ENCODE data around the gene PTPRF. TPM values are rescaled to one million over a fixed set of nuclear protein-coding genes. Genes with fewer than 3 reads are reported as not detected.

The PTPRF gene
- total RNA-seq, 2 donors from 2014 or later, result 203 to 250 TPM

DNA sequence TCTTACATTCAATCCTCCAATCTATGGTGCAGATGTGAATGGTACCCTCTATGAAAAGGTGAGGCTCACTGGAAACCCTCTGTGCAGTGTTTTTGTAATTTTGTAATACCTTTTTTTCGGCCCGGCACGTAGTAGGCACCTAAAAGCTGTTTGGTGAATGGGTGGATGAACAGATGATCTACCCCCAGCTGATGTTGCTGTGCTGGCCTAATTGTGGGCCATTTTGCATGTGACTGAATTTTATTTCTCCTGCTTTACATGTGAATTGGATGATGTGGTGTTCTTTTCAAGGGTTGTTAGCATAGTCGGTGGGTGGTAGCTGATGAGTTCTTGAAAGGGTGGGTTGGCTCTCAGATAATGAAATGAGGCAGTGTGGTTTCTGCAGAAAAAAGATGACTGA is 129.7 kb downstream of the PTPRF start:
- Mint-ChIP-seq H3K27me3 (ENCODE audit: insufficient read depth) (no peaks in the 10 kb centered on the region), H3K9me3 (no peaks in the 10 kb centered on the region), H3K36me3 (ENCODE audit: low read depth) (peaks cover 82% of the 10 kb centered on the region), H3K4me1 (peaks cover 11% of the 10 kb centered on the region), H3K4me3 (no peak overlapping the region), H3K27ac (no peak overlapping the region)
- no peak overlapping the region for H3K27ac ChIP-seq (ENCODE audit: low read depth, low read length)
- H3K27me3 ChIP-seq (ENCODE audit: control insufficient read depth, insufficient read depth, low read length, poor library complexity, severe bottlenecking), result no peaks in the 10 kb centered on the region
- H3K4me3 ChIP-seq (ENCODE audit: low read length), result no peak overlapping the region
- 66% methylated on average over 4 of the region's 4 CpGs; no CpG with 5 or more reads in 1 of the 2 experiments for WGBS, 2 experiments (ENCODE audit: insufficient coverage in 1 of 2, insufficient read length in 1 of 2)
- H3K36me3 ChIP-seq (ENCODE audit: control insufficient read depth, insufficient read depth, low read length), result peaks cover 95% of the 10 kb centered on the region
- H3K9me3 ChIP-seq (ENCODE audit: control insufficient read depth, low read length), result no peaks in the 10 kb centered on the region
- H3K9ac ChIP-seq (ENCODE audit: extremely low read depth, low read length, poor library complexity, severe bottlenecking), result no peak overlapping the region
- H3K4me1 ChIP-seq (ENCODE audit: control insufficient read depth, insufficient read depth, low read length), result no peaks in the 10 kb centered on the region
- DNase-seq, result peak; percentile 81
- TF ChIP-seq, protein P1, sequence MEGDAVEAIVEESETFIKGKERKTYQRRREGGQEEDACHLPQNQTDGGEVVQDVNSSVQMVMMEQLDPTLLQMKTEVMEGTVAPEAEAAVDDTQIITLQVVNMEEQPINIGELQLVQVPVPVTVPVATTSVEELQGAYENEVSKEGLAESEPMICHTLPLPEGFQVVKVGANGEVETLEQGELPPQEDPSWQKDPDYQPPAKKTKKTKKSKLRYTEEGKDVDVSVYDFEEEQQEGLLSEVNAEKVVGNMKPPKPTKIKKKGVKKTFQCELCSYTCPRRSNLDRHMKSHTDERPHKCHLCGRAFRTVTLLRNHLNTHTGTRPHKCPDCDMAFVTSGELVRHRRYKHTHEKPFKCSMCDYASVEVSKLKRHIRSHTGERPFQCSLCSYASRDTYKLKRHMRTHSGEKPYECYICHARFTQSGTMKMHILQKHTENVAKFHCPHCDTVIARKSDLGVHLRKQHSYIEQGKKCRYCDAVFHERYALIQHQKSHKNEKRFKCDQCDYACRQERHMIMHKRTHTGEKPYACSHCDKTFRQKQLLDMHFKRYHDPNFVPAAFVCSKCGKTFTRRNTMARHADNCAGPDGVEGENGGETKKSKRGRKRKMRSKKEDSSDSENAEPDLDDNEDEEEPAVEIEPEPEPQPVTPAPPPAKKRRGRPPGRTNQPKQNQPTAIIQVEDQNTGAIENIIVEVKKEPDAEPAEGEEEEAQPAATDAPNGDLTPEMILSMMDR (conservative IDR thresholded peaks at IDR 0.05), result no peak

DNA sequence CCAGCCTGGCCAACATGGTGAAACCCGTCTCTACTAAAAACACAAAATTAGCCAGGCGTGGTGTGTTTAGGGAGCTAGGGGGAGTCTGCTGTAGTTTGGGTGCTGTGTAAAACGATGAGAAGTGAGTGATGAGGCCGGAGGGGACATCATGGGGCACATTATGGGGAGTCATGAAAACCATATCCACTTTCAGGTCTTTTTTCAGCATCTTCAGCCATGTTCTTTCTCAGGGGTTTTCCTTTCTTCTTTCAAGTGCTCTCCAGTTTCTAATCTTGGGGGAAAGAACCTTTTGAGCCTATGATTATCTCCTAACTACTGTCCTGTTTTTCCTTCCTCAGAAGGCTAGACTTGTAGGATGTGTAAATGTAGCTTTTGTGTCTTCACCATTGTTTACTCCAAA is 133.7 kb downstream of the PTPRF start:
- TF ChIP-seq, protein P1 (conservative IDR thresholded peaks at IDR 0.05), result no peak
- peaks cover 96% of the 10 kb centered on the region for H3K36me3 ChIP-seq (ENCODE audit: control insufficient read depth, insufficient read depth, low read length)
- peaks cover 88% of the 10 kb centered on the region for H3K36me3 Mint-ChIP-seq (ENCODE audit: low read depth)
- no peak overlapping the region for H3K4me3 ChIP-seq (ENCODE audit: low read length)
- no peaks in the 10 kb centered on the region for H3K9me3 ChIP-seq (ENCODE audit: control insufficient read depth, low read length)
- no peak overlapping the region for H3K4me3 Mint-ChIP-seq
- no peak overlapping the region for H3K9ac ChIP-seq (ENCODE audit: extremely low read depth, low read length, poor library complexity, severe bottlenecking)
- no peaks in the 10 kb centered on the region for H3K27me3 ChIP-seq (ENCODE audit: control insufficient read depth, insufficient read depth, low read length, poor library complexity, severe bottlenecking)
- H3K27ac ChIP-seq (ENCODE audit: low read depth, low read length), result no peak overlapping the region
- H3K9me3 Mint-ChIP-seq, result no peaks in the 10 kb centered on the region
- no peak for DNase-seq
- peaks cover 11% of the 10 kb centered on the region for H3K4me1 Mint-ChIP-seq
- H3K4me1 ChIP-seq (ENCODE audit: control insufficient read depth, insufficient read depth, low read length), result no peaks in the 10 kb centered on the region
- 83 to 91% methylated on average over 1 to 4 of the region's 4 CpGs for WGBS, 2 experiments (ENCODE audit: insufficient coverage in 1 of 2, insufficient read length in 1 of 2)
- H3K27me3 Mint-ChIP-seq (ENCODE audit: insufficient read depth), result no peaks in the 10 kb centered on the region
- peak overlapping the region; percentile 54 for H3K27ac Mint-ChIP-seq

DNA sequence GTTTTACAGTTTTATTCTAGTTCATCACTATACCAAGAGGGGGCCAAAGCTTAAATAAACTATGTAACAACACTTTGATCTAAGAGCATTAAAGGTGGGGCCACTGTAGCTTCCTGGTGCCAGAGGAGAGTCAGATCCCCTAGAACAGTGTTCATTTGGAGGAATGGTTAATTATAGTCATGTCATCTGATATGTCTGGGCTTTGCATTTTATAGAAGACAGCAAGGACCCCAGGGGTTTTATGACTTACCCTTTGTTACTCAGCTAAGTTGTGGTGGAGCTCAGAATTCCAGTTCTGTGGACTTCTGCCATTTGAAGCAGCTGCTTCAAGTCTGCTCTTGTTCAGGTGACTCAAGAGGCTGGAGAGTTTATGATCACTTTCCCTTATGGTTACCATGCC is 135.9 kb downstream of the PTPRF start:
- no peaks in the 10 kb centered on the region for H3K4me1 Mint-ChIP-seq
- Histone ChIP-seq H3K9ac (ENCODE audit: extremely low read depth, low read length, poor library complexity, severe bottlenecking) (no peak overlapping the region), H3K27ac (ENCODE audit: low read depth, low read length) (no peak overlapping the region), H3K9me3 (ENCODE audit: control insufficient read depth, low read length) (no peaks in the 10 kb centered on the region), H3K4me1 (ENCODE audit: control insufficient read depth, insufficient read depth, low read length) (no peaks in the 10 kb centered on the region), H3K36me3 (ENCODE audit: control insufficient read depth, insufficient read depth, low read length) (peaks cover 95% of the 10 kb centered on the region), H3K27me3 (ENCODE audit: control insufficient read depth, insufficient read depth, low read length, poor library complexity, severe bottlenecking) (no peaks in the 10 kb centered on the region), H3K4me3 (ENCODE audit: low read length) (no peak overlapping the region)
- peaks cover 94% of the 10 kb centered on the region for H3K36me3 Mint-ChIP-seq (ENCODE audit: low read depth)
- TF ChIP-seq, protein P1 (conservative IDR thresholded peaks at IDR 0.05), result no peak
- H3K27ac Mint-ChIP-seq, result no peak overlapping the region
- H3K27me3 Mint-ChIP-seq (ENCODE audit: insufficient read depth), result no peaks in the 10 kb centered on the region
- DNase-seq, result no peak
- H3K9me3 Mint-ChIP-seq, result no peaks in the 10 kb centered on the region
- H3K4me3 Mint-ChIP-seq, result no peak overlapping the region
